HepG2 (cell line): ENCODE results near the gene LURAP1L. TPM values are rescaled to one million over a fixed set of nuclear protein-coding genes. Genes with fewer than 3 reads are reported as not detected.

Experiments
- ARNT ChIP-seq: fragments of 450-650 bp; IDR thresholded peaks from 2 replicates; pipeline ENCODE4 v1.6.1; 2017
- BRD4 ChIP-seq: sonication (generic); formaldehyde crosslinking; IDR thresholded peaks from 2 replicates; pipeline ENCODE4 v1.4.0; 2020; ENCODE audit warnings: missing genetic modification reagents
- CBX1 ChIP-seq: IDR thresholded peaks from one replicate; pipeline ENCODE4 v1.6.1; 2016; ENCODE audit warnings: antibody characterized with exemption, low read depth
- CEBPG ChIP-seq: IDR thresholded peaks from 2 replicates; pipeline ENCODE4 v1.6.1; 2016
- CTCF ChIP-seq: sonication (generic); formaldehyde crosslinking; IDR thresholded peaks from 2 replicates; pipeline ENCODE4 v1.5.0; 2020; ENCODE audit warnings: mild to moderate bottlenecking, missing genetic modification reagents, moderate library complexity
- E2F1 ChIP-seq: sonication (generic); formaldehyde crosslinking; IDR thresholded peaks from 2 replicates; pipeline ENCODE4 v1.5.0; 2020; ENCODE audit warnings: missing genetic modification reagents
- FOXJ3 ChIP-seq: sonication (generic); formaldehyde crosslinking; IDR thresholded peaks from 2 replicates; pipeline ENCODE4 v1.4.0; 2020; ENCODE audit warnings: missing genetic modification reagents, mild to moderate bottlenecking, borderline replicate concordance
- KLF15 ChIP-seq: sonication (generic); formaldehyde crosslinking; IDR thresholded peaks from 2 replicates; pipeline ENCODE4 v1.8.1; 2023; ENCODE audit warnings: borderline replicate concordance, mild to moderate bottlenecking, inconsistent platforms, missing genetic modification reagents, mixed read lengths
- MIER2 ChIP-seq: IDR thresholded peaks from 2 replicates; pipeline ENCODE4 v1.6.1; 2016; ENCODE audit warnings: missing biosample characterization, missing genetic modification reagents
- MTF2 ChIP-seq: sonication (generic); formaldehyde crosslinking; IDR thresholded peaks from 2 replicates; pipeline ENCODE4 v1.5.0; 2020; ENCODE audit warnings: missing genetic modification reagents, borderline replicate concordance
- NFKB2 ChIP-seq: sonication (generic); formaldehyde crosslinking; IDR thresholded peaks from 2 replicates; pipeline ENCODE4 v1.4.0; 2020; ENCODE audit warnings: missing genetic modification reagents, borderline replicate concordance
- NR3C1 ChIP-seq: sonication (generic); formaldehyde crosslinking; IDR thresholded peaks from 2 replicates; pipeline ENCODE4 v1.4.0; 2020; ENCODE audit warnings: missing genetic modification reagents
- RBFOX2 ChIP-seq: fragments of 200-400 bp; formaldehyde crosslinking; IDR thresholded peaks from 2 replicates; pipeline ENCODE4 v1.6.1; 2017; ENCODE audit warnings: low read depth, mild to moderate bottlenecking, low read length
- RFX1 ChIP-seq: fragments of 450-650 bp; IDR thresholded peaks from 2 replicates; pipeline ENCODE4 v1.6.1; 2017
- SETDB1 ChIP-seq: sonication (generic); formaldehyde crosslinking; IDR thresholded peaks from 2 replicates; pipeline ENCODE4 v1.5.1; 2020; ENCODE audit warnings: missing genetic modification reagents, mild to moderate bottlenecking, borderline replicate concordance
- TBX2 ChIP-seq: sonication (generic); formaldehyde crosslinking; IDR thresholded peaks from 2 replicates; pipeline ENCODE4 v1.5.0; 2020; ENCODE audit warnings: missing genetic modification reagents, mild to moderate bottlenecking, borderline replicate concordance
- UBTF ChIP-seq: sonication (generic); formaldehyde crosslinking; IDR thresholded peaks from 2 replicates; pipeline ENCODE4 v1.4.0; 2020; ENCODE audit warnings: mild to moderate bottlenecking, missing genetic modification reagents
- ZC3H13 ChIP-seq: sonication (generic); formaldehyde crosslinking; IDR thresholded peaks from 2 replicates; pipeline ENCODE4 v1.8.1; 2023; ENCODE audit warnings: mild to moderate bottlenecking, missing genetic modification reagents, moderate library complexity
- ZNF234 ChIP-seq: sonication (generic); formaldehyde crosslinking; conservative IDR thresholded peaks from 2 replicates; pipeline ENCODE4 v1.5.1; 2020; ENCODE audit warnings: mild to moderate bottlenecking, missing genetic modification reagents
- ZNF235 ChIP-seq: sonication (generic); formaldehyde crosslinking; IDR thresholded peaks from 2 replicates; pipeline ENCODE4 v1.8.1; 2023; ENCODE audit warnings: mild to moderate bottlenecking, missing genetic modification reagents, borderline replicate concordance
- ZNF710 ChIP-seq: sonication (generic); formaldehyde crosslinking; IDR thresholded peaks from 2 replicates; pipeline ENCODE4 v1.5.0; 2020; ENCODE audit warnings: mild to moderate bottlenecking, missing genetic modification reagents, borderline replicate concordance
- ZNF770 ChIP-seq: sonication (generic); formaldehyde crosslinking; IDR thresholded peaks from 2 replicates; pipeline ENCODE4 v1.5.0; 2020; ENCODE audit warnings: mild to moderate bottlenecking, missing genetic modification reagents
- polyA plus RNA-seq, 8 experiments: library from polyadenylated mRNA; depleted of rRNA in 3 of 8; stranded (reverse) in 7 of 8; unstranded in 1 of 8; fragments of >200 nt; fragmentation: Illumina TruSeq in 4 of 8; extraction: Trizol in 4 of 8; gene quantifications; 2 replicates each; pipeline versions ENCODE4 v1.2.1 to v1.2.3, GENCODE V29; 2011 to 2016; ENCODE audit warnings: low read depth in 4 of 8, missing spikeins in 1 of 8, mixed read lengths in 1 of 8; ENCODE audit not compliant: insufficient read depth in 1 of 8
- total RNA-seq, 5 experiments: library from RNA; depleted of rRNA; stranded (reverse); fragments of >200 nt; fragmentation: Illumina TruSeq; extraction: Trizol; gene quantifications; 2 replicates each; pipeline ENCODE4 v1.2.3, GENCODE V29; 2016; ENCODE audit warnings: low read depth in 1 of 5

LURAP1L gene
- total and polyA plus RNA-seq, 2 of the 13 experiments (the other 11 are each of a cell fraction or from before 2014, with no cell fraction given), result 6.7 to 16.6 TPM

- no peak for TF ChIP-seq ZNF770 (CRISPR knock-in tag)
- peak; percentile 77 for TF ChIP-seq CEBPG (CRISPR knock-in tag)
- no peak for TF ChIP-seq ZNF234 (CRISPR knock-in tag)
- TF ChIP-seq ZNF710 (CRISPR knock-in tag), result no peak
- no peak for TF ChIP-seq E2F1 (CRISPR knock-in tag)
- no peak for TF ChIP-seq ZNF235 (CRISPR knock-in tag)
- no peak for TF ChIP-seq ARNT
- no peak for TF ChIP-seq SETDB1 (CRISPR knock-in tag)
- no peak for TF ChIP-seq MTF2 (CRISPR knock-in tag)
- no peak for TF ChIP-seq RFX1
- no peak for TF ChIP-seq NR3C1 (CRISPR knock-in tag)
- no peak for TF ChIP-seq ZC3H13 (CRISPR knock-in tag)
- TF ChIP-seq KLF15, result no peak
- TF ChIP-seq FOXJ3 (CRISPR knock-in tag), result peak; percentile 34; the same call in 1 of the 2 replicates
- TF ChIP-seq NFKB2 (CRISPR knock-in tag), result no peak
- no peak for TF ChIP-seq UBTF (CRISPR knock-in tag)
- no peak for TF ChIP-seq CBX1
- TF ChIP-seq TBX2 (CRISPR knock-in tag), result no peak
- no peak for TF ChIP-seq RBFOX2
- no peak for TF ChIP-seq BRD4 (CRISPR knock-in tag)
- TF ChIP-seq MIER2 (CRISPR knock-in tag), result no peak
- no peak for TF ChIP-seq CTCF (CRISPR knock-in tag)
These were observed 19.4 kb downstream of the LURAP1L start (continued) for GRCh38 chr9:12794101-12794799.
